GM19025 (cell line): Measurements from ENCODE around the gene VMP1.
"Not testable (repeated sequence)": the region's sequence is repeated elsewhere in the genome, so short reads cannot be mapped to it uniquely, and the experiment has no call there.

Experiments
- ATAC-seq: cut with Tn5 transposase; IDR thresholded peaks from one replicate; pipeline ENCODE4 v1.9.1; 2021; ENCODE audit warnings: mild to moderate bottlenecking, low read depth, moderate library complexity; ENCODE audit not compliant: unreplicated experiment

VMP1 gene

GRCh38 chr17:59853168-59853918 is 145.9 kb downstream of the VMP1 start:
- ATAC-seq = no peak

- ATAC-seq = not testable (repeated sequence)
These were observed 146.7 kb downstream of the VMP1 start for GRCh38 chr17:59853919-59854729.

DNA sequence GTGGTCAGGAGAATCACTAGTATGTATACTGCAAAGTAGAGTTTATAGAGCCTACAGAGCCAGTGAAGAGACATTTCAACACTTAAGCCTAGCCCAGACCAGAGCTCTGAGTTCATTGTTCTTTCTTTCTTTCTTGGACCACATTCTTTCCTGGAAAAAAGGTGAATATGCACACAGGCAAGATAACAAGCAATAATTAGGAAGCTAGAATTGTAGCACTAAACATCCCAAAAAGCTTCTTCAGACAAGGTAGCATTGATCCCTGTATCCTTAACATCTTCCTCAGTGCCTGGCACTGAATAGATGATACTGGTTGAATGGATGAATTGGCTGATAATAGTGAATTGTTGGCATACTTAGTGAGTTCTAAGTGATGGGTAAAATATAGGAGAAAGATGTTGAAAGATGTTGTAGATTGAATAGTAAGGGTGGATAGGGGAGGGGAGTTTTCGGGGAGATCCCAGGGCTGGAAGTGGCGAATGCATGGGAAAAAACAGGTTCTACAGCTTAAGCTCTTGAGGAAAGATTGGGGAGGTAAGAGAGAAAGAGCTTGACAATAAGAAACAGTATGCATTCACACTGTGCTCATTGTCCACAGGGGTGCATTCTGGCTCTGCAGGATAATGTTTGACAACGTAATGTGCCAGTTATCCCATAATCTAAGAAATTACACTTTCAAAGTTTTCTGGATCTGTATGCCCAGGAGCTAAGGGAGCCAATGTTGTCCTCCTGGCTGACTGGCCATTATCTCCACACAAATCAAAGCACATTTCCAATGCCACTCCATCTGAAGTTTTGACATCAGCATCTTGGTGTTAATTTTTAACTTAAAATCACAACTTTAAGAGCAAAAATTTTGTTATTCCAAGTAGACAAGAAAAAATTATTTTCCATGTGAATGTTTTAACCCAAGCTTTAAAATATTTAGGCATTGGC is 149.7 kb downstream of the VMP1 start:
- no peak for ATAC-seq

DNA sequence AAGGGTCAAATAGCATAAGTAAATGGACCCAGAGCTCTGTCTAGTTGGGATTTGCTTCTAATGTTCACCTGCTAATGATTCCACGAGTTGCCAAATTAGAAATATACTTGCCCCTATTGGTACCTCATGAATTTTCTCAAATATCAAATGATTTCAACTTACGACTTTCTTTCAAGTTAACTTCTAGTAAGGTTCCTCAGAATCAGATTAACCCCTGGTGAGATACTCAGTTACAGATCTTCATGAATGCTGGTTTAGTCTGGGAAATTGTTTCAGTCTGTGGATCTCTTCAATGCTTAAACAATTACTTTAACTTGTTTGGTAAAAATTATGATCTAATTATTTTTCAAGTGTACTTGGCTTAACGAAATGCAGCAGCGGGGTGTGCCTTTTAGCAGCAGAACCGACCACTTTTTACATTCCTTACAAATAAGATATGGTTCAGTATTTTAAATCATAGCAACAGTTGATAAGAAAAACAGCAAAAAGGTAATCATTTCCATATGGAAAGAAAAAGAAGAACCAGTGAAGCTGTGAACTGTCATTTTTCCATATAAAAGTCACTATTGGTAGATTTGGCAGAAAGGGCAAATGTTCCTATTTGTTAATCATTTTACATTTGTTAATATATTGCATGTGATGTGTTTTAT is 150.8 kb downstream of the VMP1 start:
- no peak for ATAC-seq

DNA sequence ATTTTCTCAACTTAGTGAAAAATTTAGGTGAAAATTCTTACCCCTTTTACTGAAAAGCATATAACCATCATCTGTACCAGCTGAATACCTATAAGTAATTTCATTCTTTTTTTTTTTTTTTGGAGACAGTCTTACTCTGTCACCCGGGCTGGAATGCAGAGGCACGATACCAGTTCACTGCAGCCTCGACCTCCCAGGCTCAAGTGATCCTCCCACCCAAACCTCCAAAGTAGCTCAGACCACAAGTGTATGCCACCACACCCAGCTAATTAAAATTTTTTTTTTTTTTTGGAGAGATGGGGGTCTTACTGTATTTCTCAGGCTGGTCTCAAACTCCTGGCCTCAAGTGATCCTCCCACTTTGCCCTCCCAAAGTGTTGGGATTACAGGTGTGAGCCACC is 151.5 kb downstream of the VMP1 start:
- ATAC-seq = no peak

- no peak for ATAC-seq
These were observed 152.1 kb downstream of the VMP1 start for GRCh38 chr17:59859444-59860025.

- ATAC-seq = no peak
These were observed 156.2 kb downstream of the VMP1 start for GRCh38 chr17:59863616-59864015.

- no peak for ATAC-seq
These were observed 162.4 kb downstream of the VMP1 start for GRCh38 chr17:59869941-59870218.

- ATAC-seq = no peak
These were observed 163.0 kb downstream of the VMP1 start for GRCh38 chr17:59870482-59870881.

DNA sequence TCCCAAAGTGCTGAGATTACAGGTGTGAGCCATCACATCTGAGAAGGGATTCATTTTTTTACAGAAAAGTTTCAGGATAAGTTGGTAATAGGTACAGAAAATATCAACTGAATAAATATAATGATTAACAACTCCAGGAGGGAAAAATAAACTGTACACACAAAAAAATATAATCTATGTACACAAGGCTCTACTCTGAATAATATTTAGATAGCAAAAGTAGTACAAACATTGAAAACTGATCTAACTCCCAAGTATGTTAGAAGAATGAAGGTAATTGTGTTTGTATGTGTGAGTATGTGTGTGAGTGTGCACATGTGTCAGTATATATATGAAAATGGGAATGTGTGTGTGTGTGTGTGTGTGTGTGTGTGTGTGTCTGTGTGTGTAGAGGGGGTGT is 164.9 kb downstream of the VMP1 start:
- no peak for ATAC-seq

GRCh38 chr17:59873414-59873813 is 166.0 kb downstream of the VMP1 start:
- ATAC-seq = not testable (repeated sequence)

GRCh38 chr17:59874376-59874775 is 166.9 kb downstream of the VMP1 start:
- ATAC-seq = no peak

GRCh38 chr17:59876107-59876506 is 168.7 kb downstream of the VMP1 start:
- ATAC-seq = no peak

DNA sequence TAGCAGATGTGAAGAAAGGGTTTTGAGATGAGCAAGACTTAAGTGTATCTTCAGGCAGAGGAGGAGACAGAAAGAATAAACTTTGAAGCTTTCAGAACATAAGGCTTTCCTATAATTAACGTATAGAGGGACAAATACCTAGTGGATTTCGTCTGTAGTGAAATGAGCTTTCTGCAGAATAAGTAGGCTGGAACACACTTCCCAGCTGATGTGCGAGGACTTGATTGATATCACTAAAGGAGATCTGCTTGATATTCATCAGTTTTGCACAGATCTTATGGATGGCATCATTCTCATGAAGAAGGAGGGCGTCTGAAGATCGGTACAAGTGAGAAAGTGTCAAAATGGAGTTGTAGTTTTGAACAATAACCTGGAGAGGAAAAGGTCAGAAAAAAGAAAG is 170.5 kb downstream of the VMP1 start:
- no peak for ATAC-seq

DNA sequence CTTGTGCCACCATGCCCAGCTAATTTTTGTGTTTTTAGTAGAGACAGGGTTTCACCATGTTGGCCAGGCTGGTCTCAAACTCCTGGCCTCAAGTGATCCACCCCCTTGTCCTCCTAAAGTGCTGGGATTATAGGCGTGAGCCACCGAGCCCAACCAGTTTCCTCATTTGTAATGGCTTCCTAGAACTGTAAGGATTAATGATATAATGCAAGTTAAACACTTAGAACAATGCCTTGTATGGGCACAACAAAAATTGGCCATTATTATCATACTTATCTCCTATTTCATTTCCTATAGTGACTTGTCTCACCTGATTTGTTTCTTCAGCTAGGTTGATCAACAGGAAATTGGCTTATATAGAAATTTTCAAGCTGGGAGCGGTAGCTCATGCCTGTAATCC is 171.2 kb downstream of the VMP1 start:
- ATAC-seq = no peak

DNA sequence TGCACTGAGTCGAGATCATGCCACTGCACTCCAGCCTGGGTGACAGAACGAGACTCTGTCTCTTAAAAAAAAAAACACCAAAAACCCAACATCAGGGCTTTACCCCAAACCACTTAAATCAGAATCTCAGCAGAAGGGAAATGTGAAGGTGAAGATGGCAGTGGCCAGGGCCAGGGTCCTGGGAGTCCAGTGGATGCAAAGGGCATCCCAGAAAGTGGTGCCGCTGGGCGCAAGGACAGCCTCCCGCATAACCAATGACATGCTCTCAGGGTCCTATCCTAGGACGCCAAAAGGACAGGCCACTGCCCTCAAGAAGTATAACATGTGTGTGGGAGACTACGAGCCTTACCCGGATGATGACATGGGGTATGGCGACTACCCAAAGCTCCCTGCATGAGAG is 177.4 kb downstream of the VMP1 start:
- no peak for ATAC-seq

GRCh38 chr17:59888145-59888750 is 180.8 kb downstream of the VMP1 start:
- no peak for ATAC-seq

DNA sequence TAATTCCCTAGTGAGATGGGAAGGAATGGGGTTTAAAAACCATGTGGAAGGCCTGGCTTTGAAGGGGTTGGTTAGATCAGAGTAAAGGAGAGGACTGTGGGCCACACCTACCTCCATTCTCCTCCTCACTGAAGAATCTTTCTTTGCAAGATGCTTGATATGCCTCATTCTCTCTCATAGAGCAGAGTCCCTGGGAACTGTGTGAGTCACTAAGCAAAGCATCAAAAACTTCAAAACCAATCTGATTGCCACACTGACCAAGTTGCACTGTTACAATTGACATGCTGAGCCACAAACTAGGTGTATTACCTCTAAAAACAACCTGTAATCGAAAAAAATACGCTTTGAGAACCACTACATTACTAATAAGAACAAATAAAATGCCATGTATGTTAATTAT is 183.3 kb downstream of the VMP1 start:
- ATAC-seq = no peak
